CD4-positive, alpha-beta T cell treated with Interferon gamma for 1 hour (primary cell): ENCODE results near the gene SFXN5.

Experiments
- DNase-seq: peaks from one replicate; pipeline ENCODE4 v3.0.0-alpha.2; 2020

SFXN5 gene

DNA sequence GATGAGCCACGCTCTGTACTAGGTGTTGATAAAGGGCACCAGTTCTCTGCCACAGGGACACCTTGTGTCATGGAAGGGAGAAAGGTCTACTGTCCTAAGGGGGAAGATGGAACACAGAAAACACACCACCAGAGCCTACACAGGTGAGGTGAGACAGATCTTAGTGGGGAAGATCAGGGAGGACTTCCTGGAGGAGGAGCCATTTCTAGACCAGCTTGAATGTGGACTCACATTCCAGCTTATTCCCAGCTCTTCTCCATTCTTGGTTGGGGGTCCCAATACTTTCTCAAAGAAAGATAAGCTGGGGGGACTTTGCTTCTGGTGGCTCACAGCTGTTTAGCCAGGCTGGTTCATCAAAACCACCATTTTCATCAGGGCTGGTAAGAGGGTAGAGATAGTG lies 118.0 kb downstream of the SFXN5 start:
- no peak for DNase-seq

- no peak for DNase-seq
Observed at GRCh38 chr2:72952961-72953360, 118.6 kb downstream of the SFXN5 start.

- no peak for DNase-seq
Observed at GRCh38 chr2:72952110-72952823, 119.2 kb downstream of the SFXN5 start.

DNA sequence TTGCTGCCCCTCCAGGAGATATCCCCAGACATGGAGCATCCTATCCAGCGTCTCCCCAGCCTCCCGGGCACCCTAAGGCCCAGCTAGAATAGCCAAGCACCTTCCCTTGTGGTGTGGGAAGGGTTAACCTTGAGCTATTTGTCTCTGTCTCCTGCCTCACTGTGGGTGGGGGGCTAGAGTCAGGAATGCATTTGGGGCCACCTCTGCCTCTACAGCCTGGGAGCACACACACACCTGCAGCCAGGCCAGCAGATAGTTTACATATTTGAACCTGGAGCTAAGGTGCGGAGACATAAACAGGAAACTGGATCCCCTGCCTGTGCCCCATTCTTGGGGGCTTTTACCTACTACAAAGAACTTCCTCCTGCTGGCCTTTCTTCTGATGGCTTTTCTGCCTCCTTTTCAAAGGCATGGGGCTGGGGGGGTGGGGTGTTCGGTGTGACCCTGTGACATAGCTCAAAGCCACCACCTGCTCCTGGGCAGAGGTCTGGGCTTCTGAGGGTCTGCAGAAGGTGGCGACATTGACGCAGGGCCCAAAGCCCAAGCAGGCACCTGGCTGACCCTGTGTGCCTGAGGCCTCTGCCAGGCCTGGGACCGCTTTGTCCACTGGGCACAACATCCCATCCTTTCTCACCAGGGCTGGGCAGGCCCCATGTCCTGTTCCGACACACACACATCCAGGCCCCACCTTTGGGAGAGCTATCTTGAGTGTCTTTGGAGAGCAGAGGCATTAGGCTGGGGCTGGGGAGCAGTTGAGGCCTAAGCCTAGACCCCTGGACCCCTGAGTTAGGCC lies 120.0 kb downstream of the SFXN5 start:
- DNase-seq, result no peak

- no peak for DNase-seq
Observed at GRCh38 chr2:72950558-72951255, 120.8 kb downstream of the SFXN5 start.

- no peak for DNase-seq
Observed at GRCh38 chr2:72949642-72950041, 121.9 kb downstream of the SFXN5 start.

DNA sequence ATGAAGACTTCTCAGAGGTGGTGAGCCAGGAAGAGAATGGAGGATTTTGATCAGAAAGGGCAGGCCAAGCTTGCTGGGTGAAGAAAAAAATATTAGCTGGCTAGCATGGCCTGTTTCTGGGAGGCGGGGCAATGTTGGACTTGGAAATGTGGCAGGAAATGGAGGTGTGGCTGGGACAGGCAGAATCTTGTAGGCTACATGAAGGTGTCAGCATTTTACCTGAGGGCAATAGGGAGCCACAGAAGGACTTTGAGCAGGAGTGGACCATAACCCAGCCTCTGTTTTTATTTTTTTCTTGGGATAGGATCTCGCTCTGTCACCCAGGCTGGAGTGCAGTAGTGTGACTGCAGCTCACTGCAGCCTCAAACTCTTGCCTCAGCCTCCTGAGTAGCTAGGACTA lies 122.5 kb downstream of the SFXN5 start:
- no peak for DNase-seq

DNA sequence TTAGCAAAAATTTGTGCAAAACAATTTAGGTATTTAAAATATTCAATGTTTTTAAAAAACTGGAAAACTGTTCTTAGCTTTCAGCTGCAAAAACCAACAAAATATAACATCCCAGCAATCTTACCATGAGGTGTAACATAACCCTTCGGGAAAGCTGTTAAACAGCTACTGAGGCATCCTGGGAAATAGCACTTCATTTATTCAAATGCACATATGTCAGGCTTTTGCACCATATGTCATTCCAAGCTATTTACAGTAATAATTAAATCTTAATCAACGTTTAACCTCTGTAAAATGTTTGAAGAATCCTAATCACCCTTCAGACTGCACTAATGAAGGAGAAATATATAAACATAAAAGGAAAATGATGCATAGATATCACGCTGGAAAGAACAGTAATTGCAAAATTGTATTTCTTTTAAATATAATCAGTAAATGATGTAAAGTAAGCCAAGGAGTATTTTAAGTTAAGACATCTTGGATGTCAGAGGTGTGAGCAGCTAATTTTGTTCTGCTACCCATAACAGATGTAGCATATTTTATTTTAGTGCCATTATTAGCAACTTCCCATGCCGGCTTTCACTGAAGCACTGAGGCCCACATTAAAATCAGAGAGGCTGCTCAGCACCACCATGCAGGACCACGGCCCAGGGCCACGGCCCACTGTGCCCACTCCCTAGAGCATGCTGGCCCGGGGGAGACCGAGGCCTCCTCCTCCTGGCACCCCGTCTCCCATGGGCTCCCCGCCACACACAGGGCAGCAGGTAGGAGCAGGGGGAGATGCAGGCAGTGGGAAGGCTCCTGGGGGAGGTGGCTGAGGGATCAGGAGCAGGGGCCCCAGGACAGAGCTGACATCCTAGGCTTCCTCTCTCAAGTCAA lies 123.3 kb downstream of the SFXN5 start:
- no peak for DNase-seq

GRCh38 chr2:72946466-72946865 lies 125.0 kb downstream of the SFXN5 start:
- DNase-seq, result no peak

GRCh38 chr2:72945450-72946019 lies 126.0 kb downstream of the SFXN5 start:
- no peak for DNase-seq

- DNase-seq, result no peak
Observed at GRCh38 chr2:72944804-72945449, 126.6 kb downstream of the SFXN5 start.

- DNase-seq, result no peak
Observed at GRCh38 chr2:72943540-72944395, 127.7 kb downstream of the SFXN5 start.

GRCh38 chr2:72942881-72943418 lies 128.6 kb downstream of the SFXN5 start:
- DNase-seq, result no peak

DNA sequence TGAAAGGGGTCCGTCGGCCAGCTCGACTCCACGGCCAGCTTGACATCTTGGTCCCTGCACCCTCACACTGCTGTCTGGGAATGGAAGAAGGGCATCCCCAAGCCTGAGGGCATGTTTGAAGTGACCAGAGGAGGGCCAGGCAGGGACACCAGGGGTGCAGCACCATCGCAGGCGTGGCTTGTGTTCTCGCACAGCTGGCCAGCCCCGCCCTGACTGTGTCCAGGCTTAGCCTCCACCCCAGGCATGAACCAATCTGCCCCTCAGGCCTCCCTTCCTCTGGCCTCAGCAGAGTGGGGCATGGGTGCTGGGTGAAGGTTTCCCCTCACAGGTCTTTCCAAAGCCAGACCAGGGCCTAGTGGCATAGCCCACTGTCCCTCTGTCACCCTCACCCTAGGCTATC lies 129.2 kb downstream of the SFXN5 start:
- no peak for DNase-seq

DNA sequence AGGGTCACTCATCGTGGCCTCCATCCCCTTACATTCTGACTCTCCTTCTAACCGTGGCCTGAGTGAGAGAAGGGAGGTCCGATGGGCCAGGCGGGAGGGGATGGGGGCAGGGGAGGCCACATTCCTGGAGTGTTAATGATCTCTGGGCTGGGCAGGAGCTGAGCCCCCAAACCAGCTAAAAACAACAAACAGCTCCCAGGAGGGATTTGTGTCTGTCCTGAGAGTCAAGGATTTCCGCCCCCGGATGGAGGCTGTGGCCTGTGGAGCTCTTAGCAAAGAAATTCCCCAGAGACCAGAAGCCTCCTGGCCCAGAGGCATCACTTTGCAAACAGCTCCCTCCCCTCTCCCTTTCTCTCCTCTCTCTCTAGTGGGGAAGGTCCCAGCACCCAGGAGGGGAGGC lies 130.7 kb downstream of the SFXN5 start:
- no peak for DNase-seq

GRCh38 chr2:72940361-72940760 lies 131.2 kb downstream of the SFXN5 start:
- DNase-seq, result no peak

GRCh38 chr2:72938455-72938854 lies 133.1 kb downstream of the SFXN5 start:
- no peak for DNase-seq

DNA sequence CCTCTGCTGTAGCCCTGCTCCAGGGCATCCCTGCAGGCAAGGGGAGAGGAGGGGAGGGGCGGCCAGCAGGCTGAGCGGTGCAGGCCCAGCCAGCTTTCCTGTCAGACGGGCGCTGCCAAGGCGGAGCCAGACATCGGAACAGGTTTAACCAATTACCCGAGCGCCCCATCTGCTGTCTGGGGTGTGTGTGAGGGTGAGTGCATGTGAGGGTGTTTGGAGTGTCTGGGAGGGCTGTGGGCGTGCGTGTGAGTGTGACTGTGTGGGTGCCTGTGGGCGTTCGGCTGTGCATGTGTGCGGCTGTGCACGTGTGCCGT lies 134.2 kb downstream of the SFXN5 start:
- no peak for DNase-seq

DNA sequence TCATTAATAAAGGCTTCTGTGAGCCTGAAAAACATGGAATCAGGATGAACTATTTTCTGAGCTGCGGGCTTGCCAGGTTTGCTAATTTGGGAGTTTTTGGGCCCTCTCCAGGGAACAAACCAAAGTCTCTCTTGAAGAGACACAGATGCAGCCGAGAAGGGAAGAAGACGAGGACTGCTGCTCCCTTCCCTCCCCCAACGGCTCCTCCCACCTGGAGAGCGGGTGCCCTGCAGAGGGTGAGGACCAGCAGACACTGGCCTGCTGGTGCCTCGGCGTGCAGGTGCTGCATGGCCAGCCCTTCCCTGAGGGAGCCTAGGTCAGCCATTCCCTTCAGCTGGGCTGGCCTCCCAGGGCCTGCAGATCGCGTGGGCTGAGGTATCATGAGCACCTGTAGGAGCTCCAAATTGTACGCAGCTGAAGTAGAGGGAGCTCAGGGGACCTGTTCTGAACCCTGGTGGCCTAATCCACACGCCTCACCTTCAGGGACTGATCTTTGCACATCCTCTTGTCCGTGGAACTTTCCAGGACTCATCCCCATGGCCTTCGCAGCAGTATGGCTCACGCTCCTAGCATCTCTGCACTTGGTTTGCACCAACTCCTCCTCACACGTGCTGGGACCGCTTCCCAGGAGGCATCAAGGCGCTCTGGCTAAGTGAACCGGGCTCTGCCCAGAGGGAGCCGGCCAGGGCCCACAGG lies 134.7 kb downstream of the SFXN5 start:
- DNase-seq, result no peak

- no peak for DNase-seq
Observed at GRCh38 chr2:72935611-72935957, 135.9 kb downstream of the SFXN5 start.
